GM06990 (cell line): ENCODE data around the gene TRPM8.

Source experiments
- DNase-seq: peaks from one replicate; pipeline ENCODE4 v3.0.0-alpha.2; 2011; ENCODE audit not compliant: insufficient read length; ENCODE audit errors: extremely low read depth
- H3K27me3 ChIP-seq: replicated peaks from 2 replicates; pipeline ENCODE4 v1.6.0; 2011; ENCODE audit warnings: low read length; ENCODE audit not compliant: control insufficient read depth, insufficient read depth
- H3K36me3 ChIP-seq: 2 replicates; pipeline ENCODE4 v1.5.1; 2011; ENCODE audit warnings: low read length; ENCODE audit not compliant: control insufficient read depth, insufficient read depth
- H3K4me3 ChIP-seq: replicated peaks from 2 replicates; pipeline ENCODE4 v1.5.1; 2011; ENCODE audit warnings: low read depth, mild to moderate bottlenecking, control low read depth, low read length
- TF ChIP-seq, protein P1 (sequence below): IDR thresholded peaks from 2 replicates; pipeline ENCODE4 v1.5.1; 2011; ENCODE audit warnings: low read length, control low read depth, mild to moderate bottlenecking, inconsistent platforms; ENCODE audit not compliant: insufficient read depth, poor library complexity, severe bottlenecking

TRPM8 gene

GRCh38 chr2:234003972-234004617 is 86.9 kb downstream of the TRPM8 start:
- Histone ChIP-seq H3K27me3 (peaks cover 2% of the 10 kb centered on the region), H3K4me3 (no peak overlapping the region), H3K36me3 (no peaks in the 10 kb centered on the region)
- no peak for DNase-seq
- TF ChIP-seq, protein P1, sequence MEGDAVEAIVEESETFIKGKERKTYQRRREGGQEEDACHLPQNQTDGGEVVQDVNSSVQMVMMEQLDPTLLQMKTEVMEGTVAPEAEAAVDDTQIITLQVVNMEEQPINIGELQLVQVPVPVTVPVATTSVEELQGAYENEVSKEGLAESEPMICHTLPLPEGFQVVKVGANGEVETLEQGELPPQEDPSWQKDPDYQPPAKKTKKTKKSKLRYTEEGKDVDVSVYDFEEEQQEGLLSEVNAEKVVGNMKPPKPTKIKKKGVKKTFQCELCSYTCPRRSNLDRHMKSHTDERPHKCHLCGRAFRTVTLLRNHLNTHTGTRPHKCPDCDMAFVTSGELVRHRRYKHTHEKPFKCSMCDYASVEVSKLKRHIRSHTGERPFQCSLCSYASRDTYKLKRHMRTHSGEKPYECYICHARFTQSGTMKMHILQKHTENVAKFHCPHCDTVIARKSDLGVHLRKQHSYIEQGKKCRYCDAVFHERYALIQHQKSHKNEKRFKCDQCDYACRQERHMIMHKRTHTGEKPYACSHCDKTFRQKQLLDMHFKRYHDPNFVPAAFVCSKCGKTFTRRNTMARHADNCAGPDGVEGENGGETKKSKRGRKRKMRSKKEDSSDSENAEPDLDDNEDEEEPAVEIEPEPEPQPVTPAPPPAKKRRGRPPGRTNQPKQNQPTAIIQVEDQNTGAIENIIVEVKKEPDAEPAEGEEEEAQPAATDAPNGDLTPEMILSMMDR, result no peak

GRCh38 chr2:234005126-234005525 is 88.0 kb downstream of the TRPM8 start:
- H3K36me3 ChIP-seq, result no peaks in the 10 kb centered on the region
- TF ChIP-seq, protein P1, result no peak
- DNase-seq, result no peak
- H3K27me3 ChIP-seq, result peaks cover 2% of the 10 kb centered on the region
- H3K4me3 ChIP-seq, result no peak overlapping the region

DNA sequence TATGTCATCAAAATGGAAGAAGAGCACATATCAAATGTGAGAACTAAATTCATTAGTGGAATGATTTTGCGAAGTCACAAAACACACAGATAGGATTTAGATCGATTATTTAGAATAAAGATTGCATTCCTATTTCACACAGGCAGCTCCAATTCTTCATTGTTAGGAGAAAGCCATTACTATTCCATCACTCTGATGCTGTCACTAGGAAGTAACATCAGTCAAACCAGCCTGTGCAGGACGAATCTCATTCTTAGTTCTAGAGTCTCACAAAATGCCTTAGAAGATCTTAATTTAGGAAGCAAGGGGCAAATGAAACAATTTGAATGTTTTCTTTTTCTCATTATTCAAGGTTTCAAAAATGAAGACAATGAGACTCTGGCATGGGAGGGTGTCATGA is 89.3 kb downstream of the TRPM8 start:
- Histone ChIP-seq H3K27me3 (peaks cover 2% of the 10 kb centered on the region), H3K4me3 (no peak overlapping the region), H3K36me3 (no peaks in the 10 kb centered on the region)
- TF ChIP-seq, protein P1, result no peak
- no peak for DNase-seq

DNA sequence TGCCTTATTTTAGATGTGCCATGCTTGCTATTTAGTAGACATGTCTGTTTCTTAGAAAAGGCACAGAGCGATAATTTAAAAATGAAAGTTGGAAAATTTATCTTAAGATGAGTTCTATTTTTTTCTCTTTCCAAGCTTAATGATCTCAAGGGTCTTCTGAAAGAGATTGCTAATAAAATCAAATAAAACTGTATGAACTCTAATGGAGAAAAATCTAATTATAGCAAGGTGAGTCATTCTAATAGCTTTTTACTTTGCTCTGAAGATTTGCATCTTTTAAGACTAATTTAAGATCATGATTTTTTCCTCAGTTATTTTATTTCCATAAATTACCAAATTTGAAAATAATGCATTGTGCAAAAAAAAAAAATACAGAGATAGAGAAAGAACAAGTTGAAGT is 97.3 kb downstream of the TRPM8 start:
- TF ChIP-seq, protein P1, result no peak
- H3K36me3 ChIP-seq, result no peaks in the 10 kb centered on the region
- no peak overlapping the region for H3K4me3 ChIP-seq

GRCh38 chr2:234015861-234016260 is 98.7 kb downstream of the TRPM8 start:
- TF ChIP-seq, protein P1, result no peak
- DNase-seq, result no peak
- Histone ChIP-seq H3K4me3 (no peak overlapping the region), H3K36me3 (no peaks in the 10 kb centered on the region), H3K27me3 (no peaks in the 10 kb centered on the region; the same call in 1 of the 2 replicates)

More for the DNA sequence above, 97.3 kb downstream of the TRPM8 start:
- H3K27me3 ChIP-seq, result no peaks in the 10 kb centered on the region
- DNase-seq, result no peak

GRCh38 chr2:234019896-234020295 is 102.7 kb downstream of the TRPM8 start:
- Histone ChIP-seq H3K36me3 (no peaks in the 10 kb centered on the region), H3K27me3 (no peaks in the 10 kb centered on the region; the same call in 1 of the 2 replicates), H3K4me3 (no peak overlapping the region)
- DNase-seq, result no peak
- TF ChIP-seq, protein P1, result no peak
